Astrocyte (in vitro differentiated cells and primary cell): ENCODE data around the gene MAGEC1. TPM values are rescaled to one million over a fixed set of nuclear protein-coding genes. Genes with fewer than 3 reads are reported as not detected.

Source experiments
- DNase-seq: peaks from one replicate; pipeline ENCODE4 v3.0.0-alpha.2; 2010; ENCODE audit warnings: low read depth
- FAIRE-seq: peaks from 2 replicates; lab custom pipeline; 2011; peaks lifted over from hg19 to GRCh38; lab: Jason Lieb, UNC
- H2AFZ ChIP-seq: 2 replicates; pipeline ENCODE4 v1.6.0; 2012; ENCODE audit warnings: low read depth, low read length, inconsistent platforms
- H3K27ac ChIP-seq: 2 replicates; pipeline ENCODE4 v1.5.1; 2011; ENCODE audit warnings: low read depth, low read length, inconsistent platforms
- H3K27me3 ChIP-seq: 2 replicates; pipeline ENCODE4 v1.6.0; 2011; ENCODE audit warnings: low read length, inconsistent platforms; ENCODE audit not compliant: insufficient read depth
- H3K36me3 ChIP-seq: 2 replicates; pipeline ENCODE4 v1.5.1; 2011; ENCODE audit warnings: low read length, inconsistent platforms; ENCODE audit not compliant: insufficient read depth
- H3K4me1 ChIP-seq: 2 replicates; pipeline ENCODE4 v1.5.1; 2011; ENCODE audit warnings: low read length, inconsistent platforms; ENCODE audit not compliant: insufficient read depth
- H3K4me2 ChIP-seq: 2 replicates; pipeline ENCODE4 v1.6.0; 2012; ENCODE audit warnings: low read length, inconsistent platforms
- H3K4me3 ChIP-seq: 2 replicates; pipeline ENCODE4 v1.5.1; 2011; ENCODE audit warnings: low read depth, mild to moderate bottlenecking, low read length, inconsistent platforms; ENCODE audit not compliant: insufficient read depth
- H3K79me2 ChIP-seq: 2 replicates; pipeline ENCODE4 v1.6.0; 2012; ENCODE audit warnings: mild to moderate bottlenecking, low read length, inconsistent platforms; ENCODE audit not compliant: insufficient read depth
- H3K9ac ChIP-seq: 2 replicates; pipeline ENCODE4 v1.6.0; 2012; ENCODE audit warnings: mild to moderate bottlenecking, low read length, inconsistent platforms
- H3K9me3 ChIP-seq: 2 replicates; pipeline ENCODE4 v1.5.1; 2012; ENCODE audit warnings: low read depth, mild to moderate bottlenecking, low read length, inconsistent platforms; ENCODE audit not compliant: insufficient read depth
- H4K20me1 ChIP-seq: 2 replicates; pipeline ENCODE4 v1.6.0; 2012; ENCODE audit warnings: low read length, inconsistent platforms; ENCODE audit not compliant: insufficient read depth
- H3K27ac Mint-ChIP-seq: one replicate; pipeline ENCODE4 v1.8.0; 2021; ENCODE audit warnings: mild to moderate bottlenecking, mixed read lengths; ENCODE audit not compliant: unreplicated experiment
- H3K27me3 Mint-ChIP-seq: one replicate; pipeline ENCODE4 v1.8.0; 2021; ENCODE audit warnings: low read depth, mixed read lengths; ENCODE audit not compliant: unreplicated experiment
- H3K36me3 Mint-ChIP-seq: one replicate; pipeline ENCODE4 v1.8.0; 2021; ENCODE audit warnings: low read depth, mixed read lengths; ENCODE audit not compliant: unreplicated experiment
- H3K4me1 Mint-ChIP-seq: one replicate; pipeline ENCODE4 v1.8.0; 2021; ENCODE audit warnings: low read depth, mixed read lengths; ENCODE audit not compliant: unreplicated experiment
- H3K4me3 Mint-ChIP-seq: one replicate; pipeline ENCODE4 v1.8.0; 2021; ENCODE audit warnings: mild to moderate bottlenecking, moderate library complexity, mixed read lengths; ENCODE audit not compliant: unreplicated experiment
- H3K9me3 Mint-ChIP-seq: one replicate; pipeline ENCODE4 v1.8.0; 2021; ENCODE audit warnings: mild to moderate bottlenecking, mixed read lengths; ENCODE audit not compliant: unreplicated experiment
- CTCF ChIP-seq: IDR thresholded peaks from 2 replicates; pipeline ENCODE4 v1.5.1; 2011; ENCODE audit warnings: low read depth, mild to moderate bottlenecking, inconsistent platforms, low read length, moderate library complexity; ENCODE audit not compliant: insufficient read depth
- EZH2 ChIP-seq: IDR thresholded peaks from 2 replicates; pipeline ENCODE4 v1.6.1; 2012; ENCODE audit warnings: mild to moderate bottlenecking, low read length, inconsistent platforms; ENCODE audit not compliant: insufficient read depth
- total RNA-seq: library from RNA; stranded (reverse); gene quantifications from 2 replicates; pipeline ENCODE4 v1.2.1, GENCODE V29; 2021

Gene MAGEC1
- total RNA-seq, 1 donor from 2014 or later = not detected

GRCh38 chrX:141947350-141947749 is 43.7 kb downstream of the MAGEC1 start:
- no peaks in the 10 kb centered on the region for H3K36me3 Mint-ChIP-seq
- Histone ChIP-seq H3K9ac (no peak overlapping the region), H3K27me3 (no peaks in the 10 kb centered on the region), H3K4me3 (no peak overlapping the region), H3K36me3 (no peaks in the 10 kb centered on the region), H3K4me2 (no peak overlapping the region), H3K9me3 (no peaks in the 10 kb centered on the region), H3K4me1 (no peaks in the 10 kb centered on the region), H3K27ac (no peak overlapping the region), H4K20me1 (no peaks in the 10 kb centered on the region), H2AFZ (no peak overlapping the region), H3K79me2 (no peaks in the 10 kb centered on the region)
- H3K4me3 Mint-ChIP-seq = no peak overlapping the region
- no peaks in the 10 kb centered on the region for H3K9me3 Mint-ChIP-seq
- no peaks in the 10 kb centered on the region for H3K4me1 Mint-ChIP-seq
- no peaks in the 10 kb centered on the region for H3K27me3 Mint-ChIP-seq
- H3K27ac Mint-ChIP-seq = no peak overlapping the region
- TF ChIP-seq CTCF = no peak
- TF ChIP-seq EZH2 = no peak
- FAIRE-seq (peak; percentile 13), DNase-seq (no peak)

GRCh38 chrX:141952603-141953002 is 48.9 kb downstream of the MAGEC1 start:
- H3K27ac Mint-ChIP-seq = no peak overlapping the region
- no peaks in the 10 kb centered on the region for H3K9me3 ChIP-seq
- H3K36me3 Mint-ChIP-seq = no peaks in the 10 kb centered on the region
- H3K79me2 ChIP-seq = no peaks in the 10 kb centered on the region
- no peak overlapping the region for H3K4me3 ChIP-seq
- H3K4me1 ChIP-seq = no peaks in the 10 kb centered on the region
- no peaks in the 10 kb centered on the region for H4K20me1 ChIP-seq
- FAIRE-seq = no peak
- TF ChIP-seq EZH2 = no peak
- no peak for TF ChIP-seq CTCF
- no peaks in the 10 kb centered on the region for H3K4me1 Mint-ChIP-seq
- DNase-seq = no peak
- H3K9me3 Mint-ChIP-seq = no peaks in the 10 kb centered on the region
- no peaks in the 10 kb centered on the region for H3K27me3 ChIP-seq
- H3K36me3 ChIP-seq = no peaks in the 10 kb centered on the region
- no peak overlapping the region for H3K4me3 Mint-ChIP-seq
- no peak overlapping the region for H3K4me2 ChIP-seq
- no peak overlapping the region for H3K27ac ChIP-seq
- H3K9ac ChIP-seq = no peak overlapping the region
- no peaks in the 10 kb centered on the region for H3K27me3 Mint-ChIP-seq
- H2AFZ ChIP-seq = no peak overlapping the region

GRCh38 chrX:141958675-141959074 is 55.0 kb downstream of the MAGEC1 start:
- Mint-ChIP-seq H3K27ac (no peak overlapping the region), H3K4me3 (no peak overlapping the region), H3K9me3 (no peaks in the 10 kb centered on the region), H3K27me3 (no peaks in the 10 kb centered on the region), H3K4me1 (peaks cover 4% of the 10 kb centered on the region), H3K36me3 (no peaks in the 10 kb centered on the region)
- H2AFZ ChIP-seq = no peak overlapping the region
- H4K20me1 ChIP-seq = no peaks in the 10 kb centered on the region
- DNase-seq (no peak), FAIRE-seq (peak; percentile 37)
- H3K4me1 ChIP-seq = no peaks in the 10 kb centered on the region
- no peaks in the 10 kb centered on the region for H3K79me2 ChIP-seq
- no peak overlapping the region for H3K27ac ChIP-seq
- no peak overlapping the region for H3K4me3 ChIP-seq
- no peaks in the 10 kb centered on the region for H3K36me3 ChIP-seq
- H3K4me2 ChIP-seq = no peak overlapping the region
- TF ChIP-seq EZH2 = no peak
- TF ChIP-seq CTCF = no peak
- H3K27me3 ChIP-seq = no peaks in the 10 kb centered on the region
- H3K9ac ChIP-seq = no peak overlapping the region
- no peaks in the 10 kb centered on the region for H3K9me3 ChIP-seq

Other genes starting within 250 kb of the MAGEC1 start
- gene SPANXD, start 205.2 kb upstream of the MAGEC1 start, total RNA-seq = not detected in 2 replicates
- not detected in 2 replicates for gene MAGEC3, start 65.6 kb upstream of the MAGEC1 start, total RNA-seq